Stimulated activated CD8-positive, alpha-beta memory T cell treated with anti-CD3 and anti-CD28 coated beads, Interleukin-7, amount 100 ng/mL, for 1 hour (primary cell): ENCODE results near the gene AUTS2.

Experiments used
- DNase-seq, 2 donors: peaks; one replicate each; pipeline ENCODE4 v3.0.0-alpha.2; 2020; ENCODE audit warnings: low read depth in 2 of 2

The AUTS2 gene

DNA sequence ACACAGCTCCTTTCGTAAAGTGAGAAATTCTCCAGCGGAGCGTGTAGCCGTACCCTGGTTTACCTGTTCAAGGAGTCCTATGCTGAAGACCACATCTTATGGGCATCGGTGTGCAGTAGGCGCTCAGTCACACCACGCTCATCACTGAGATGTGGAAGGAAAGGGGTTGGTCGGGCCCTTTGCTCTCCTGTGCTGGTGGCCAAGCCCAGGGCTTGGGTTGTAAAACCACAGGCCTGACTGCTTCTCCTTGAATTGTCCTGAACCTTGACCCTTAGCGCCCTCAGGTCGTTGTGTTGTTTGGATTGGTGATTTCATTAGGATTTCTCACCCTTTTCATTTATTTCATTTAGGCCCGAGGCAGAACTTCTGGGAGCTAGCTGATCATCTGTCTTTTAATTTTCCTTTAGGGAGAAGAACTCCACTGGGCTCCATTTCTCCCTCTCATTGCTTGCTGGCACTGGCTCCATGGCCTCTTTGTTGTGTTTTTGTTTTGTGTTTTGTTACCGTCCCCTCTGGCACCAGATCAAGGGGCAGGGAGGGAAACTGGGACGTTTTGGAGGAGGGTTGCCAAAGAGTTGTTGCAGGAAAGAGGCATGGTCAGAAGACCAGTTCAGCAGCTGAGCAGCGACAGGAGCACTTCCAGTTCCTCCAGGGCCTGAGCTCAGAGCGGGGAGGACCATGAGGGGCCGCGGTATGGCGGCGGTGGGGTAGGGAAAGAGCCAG, 1022.2 kb downstream of the AUTS2 start:
- DNase-seq: no peak

DNA sequence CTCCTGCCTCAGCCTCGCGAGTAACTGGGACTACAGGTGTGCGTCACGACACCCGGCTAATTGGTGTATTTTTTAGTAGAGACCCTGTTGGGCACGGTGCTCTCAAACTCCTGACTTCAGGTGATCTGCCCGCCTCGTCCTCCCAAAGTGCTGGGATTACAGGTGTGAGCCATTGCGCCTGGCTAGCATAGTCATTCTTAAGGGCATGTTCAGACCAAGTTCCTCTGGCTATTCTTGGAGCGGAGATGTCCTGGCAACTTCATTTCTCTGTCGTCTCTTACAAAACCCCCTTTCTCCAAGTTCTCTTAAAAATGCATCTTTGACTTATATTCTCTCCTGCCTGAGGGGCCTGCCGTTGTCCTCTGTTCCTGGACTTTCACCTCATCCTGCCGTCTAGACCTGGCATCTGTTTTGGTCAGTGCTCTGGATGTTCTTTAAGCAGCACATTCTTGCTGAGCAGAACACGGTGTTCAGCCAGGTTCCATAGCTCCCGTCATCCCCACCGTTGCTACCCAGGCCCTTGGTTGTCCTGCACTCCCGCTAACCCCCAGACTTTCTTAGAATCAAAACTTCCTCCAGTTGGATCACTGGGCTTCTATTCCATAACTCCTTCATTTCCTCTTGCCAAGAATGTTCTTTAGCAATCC, 1023.8 kb downstream of the AUTS2 start:
- DNase-seq: no peak

DNA sequence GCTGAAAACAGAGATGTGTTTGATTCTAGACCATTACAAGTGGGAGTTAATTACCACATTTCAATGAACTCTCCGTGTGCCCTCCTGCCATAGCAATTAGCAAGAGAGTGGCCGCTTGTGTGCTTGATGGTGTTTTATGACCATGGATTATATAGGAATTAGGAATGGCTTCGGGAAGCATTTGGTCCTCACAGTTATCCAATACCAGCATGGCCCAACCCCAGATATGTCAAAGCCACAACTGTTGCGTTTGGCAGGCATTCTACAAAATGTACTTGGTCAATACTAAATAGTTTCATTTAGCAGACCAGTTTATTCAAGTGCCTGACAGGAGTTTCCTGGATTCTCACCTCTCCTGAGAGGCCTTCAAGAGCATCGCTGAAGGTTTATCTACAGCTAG, 1024.7 kb downstream of the AUTS2 start:
- DNase-seq: no peak

DNA sequence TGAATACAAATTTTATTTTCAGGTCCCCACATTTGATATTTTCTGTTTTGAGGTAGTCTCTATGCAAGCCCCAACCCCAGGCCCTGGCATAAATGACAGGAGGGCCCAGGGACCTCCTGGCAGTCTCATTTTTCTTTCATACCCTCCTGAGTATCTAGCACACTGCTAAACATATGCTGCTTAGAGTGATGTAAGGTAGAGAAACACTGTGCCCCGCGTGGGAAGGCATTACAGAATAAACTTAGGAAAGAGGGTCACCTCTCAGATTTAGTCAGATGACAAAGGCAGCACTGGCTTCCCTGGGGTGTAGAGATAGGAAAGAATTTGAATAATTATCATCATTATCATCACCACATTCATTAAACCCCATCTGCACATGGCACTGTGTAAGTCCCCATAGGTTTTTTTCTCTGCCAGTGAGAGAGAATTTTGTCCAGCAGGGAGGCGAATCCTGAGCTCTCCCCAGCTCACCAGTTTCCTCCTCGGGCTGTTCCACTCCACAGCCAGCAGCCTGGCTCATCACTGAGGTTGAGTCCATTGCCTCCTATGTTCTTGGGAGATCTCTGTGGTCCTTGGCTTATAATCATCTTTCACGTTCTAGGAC, 1026.3 kb downstream of the AUTS2 start:
- no peak for DNase-seq

DNA sequence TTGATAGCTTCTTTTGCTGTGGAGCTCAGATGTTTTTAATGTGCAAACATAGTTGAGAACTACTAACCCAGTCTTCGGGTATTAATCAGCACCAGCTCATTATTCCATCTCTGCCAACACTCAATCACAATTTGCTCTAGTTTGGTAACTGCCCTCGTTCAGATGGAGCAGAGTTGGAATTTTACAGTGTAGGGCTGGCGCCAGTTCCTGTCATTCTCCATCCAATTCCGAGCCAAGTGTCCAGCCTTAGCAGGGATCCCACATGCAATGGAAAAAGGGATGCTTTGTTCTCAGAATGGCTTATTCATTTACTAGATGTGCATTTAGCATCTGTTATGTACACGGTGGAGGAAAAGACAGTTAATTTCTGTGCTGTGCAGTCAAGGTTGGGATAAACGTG, 1029.2 kb downstream of the AUTS2 start:
- DNase-seq: no peak

DNA sequence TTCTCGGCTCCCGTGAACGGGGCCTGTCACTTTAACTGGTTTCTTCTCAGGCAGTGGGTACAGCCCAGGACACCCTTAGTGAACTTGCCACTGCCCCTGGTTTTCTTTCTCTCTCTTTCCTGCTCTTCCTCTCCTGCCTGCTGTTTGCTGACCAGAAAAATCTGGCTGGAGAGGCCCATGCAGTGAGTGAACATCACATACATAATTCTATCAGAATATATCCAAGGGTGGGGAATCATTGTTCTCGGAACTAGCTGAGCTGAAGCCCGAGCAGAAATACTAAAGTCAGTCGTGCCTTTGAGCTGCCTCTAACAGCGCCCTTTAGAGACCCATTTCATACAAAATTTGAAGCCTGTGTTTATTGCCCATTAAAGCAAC, 1032.2 kb downstream of the AUTS2 start:
- no peak for DNase-seq

DNA sequence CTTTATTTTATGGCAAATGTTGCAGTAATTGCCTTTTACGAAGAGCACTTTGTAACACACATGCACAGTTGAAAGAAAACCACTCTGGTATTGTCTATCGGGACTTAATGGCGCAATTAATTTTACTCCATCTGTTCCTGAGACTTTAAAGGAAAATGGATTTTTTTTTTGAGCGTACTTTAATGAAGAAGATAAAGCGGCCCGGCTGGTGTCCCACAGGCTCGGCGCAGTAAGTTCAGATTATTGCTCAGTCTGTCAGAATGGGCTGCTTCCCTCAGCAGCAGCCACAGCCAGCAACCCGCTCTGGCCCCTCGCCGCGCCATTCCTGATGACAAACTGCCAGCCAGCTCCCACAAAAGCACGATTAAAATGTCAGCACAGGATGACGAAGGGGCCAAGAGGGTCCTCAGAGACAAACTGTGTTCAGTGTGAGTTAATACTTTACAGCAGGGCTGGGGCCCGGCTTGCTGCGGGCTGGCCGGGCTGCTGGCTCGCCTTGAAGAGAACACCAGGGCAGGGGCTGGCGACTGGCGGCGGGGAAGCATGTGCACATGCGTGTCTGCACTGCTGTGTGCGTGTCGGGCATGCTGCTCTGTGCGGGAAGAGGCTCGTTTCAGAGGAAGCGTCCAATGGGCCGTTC, 1032.7 kb downstream of the AUTS2 start:
- DNase-seq: no peak

DNA sequence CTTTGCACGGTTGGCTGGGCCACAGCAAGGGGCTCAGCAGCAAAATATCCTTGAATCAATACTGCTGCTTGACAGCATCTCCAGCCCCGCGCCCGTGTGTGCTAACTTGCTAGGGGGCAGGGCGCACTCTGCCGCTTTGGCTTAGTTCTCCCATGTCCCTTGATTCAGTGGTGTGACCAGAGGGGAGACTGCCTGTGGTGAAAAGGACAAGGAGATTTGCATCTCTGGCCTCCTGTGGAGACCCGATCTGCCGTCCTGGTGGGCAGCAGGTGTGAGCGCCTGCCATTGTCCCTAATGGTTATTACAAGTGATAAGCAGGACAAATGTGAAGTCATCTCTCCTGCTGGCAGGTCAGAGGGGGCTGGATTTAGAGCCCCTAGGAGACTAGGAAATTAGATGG, 1033.4 kb downstream of the AUTS2 start:
- DNase-seq: no peak

DNA sequence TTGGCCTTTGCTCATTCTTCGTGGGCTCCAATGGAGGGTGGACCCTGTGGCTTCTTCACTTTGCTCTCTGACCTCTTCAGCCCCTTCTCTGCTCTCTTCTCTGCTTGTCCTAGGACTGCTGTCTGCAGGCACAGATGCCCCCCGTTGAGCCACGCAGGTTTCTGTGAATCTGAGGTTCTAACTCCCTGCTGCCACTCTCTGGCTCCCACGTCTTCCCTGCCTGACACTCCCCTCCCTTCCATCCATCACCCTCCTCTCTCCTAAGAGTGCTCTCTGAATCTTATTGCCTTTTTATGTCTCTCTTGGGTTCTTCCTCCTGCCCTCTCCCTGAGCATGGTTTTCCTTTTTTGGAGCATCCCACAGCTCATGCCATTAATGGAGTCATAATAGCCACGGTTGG, 1034.1 kb downstream of the AUTS2 start:
- DNase-seq: no peak

DNA sequence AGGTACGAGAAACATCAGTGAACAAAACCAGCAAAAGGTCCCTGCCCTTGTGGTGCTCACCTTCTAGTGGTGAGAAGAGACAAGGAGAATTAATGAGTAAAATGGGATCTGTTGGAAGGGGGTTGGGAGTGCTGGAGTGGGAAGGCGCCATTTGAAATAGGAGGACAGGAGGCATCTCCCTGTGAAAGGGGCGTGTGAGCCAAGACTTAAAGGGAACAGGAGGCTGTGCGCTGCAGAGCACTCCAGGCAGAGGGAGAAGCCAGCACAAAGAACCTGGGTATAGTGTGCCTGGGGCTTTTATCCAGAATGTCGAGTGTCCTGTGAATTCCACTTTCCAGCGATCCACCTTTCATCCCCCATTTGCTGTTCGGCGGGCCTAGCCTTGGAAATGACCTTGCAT, 1035.8 kb downstream of the AUTS2 start:
- no peak for DNase-seq

DNA sequence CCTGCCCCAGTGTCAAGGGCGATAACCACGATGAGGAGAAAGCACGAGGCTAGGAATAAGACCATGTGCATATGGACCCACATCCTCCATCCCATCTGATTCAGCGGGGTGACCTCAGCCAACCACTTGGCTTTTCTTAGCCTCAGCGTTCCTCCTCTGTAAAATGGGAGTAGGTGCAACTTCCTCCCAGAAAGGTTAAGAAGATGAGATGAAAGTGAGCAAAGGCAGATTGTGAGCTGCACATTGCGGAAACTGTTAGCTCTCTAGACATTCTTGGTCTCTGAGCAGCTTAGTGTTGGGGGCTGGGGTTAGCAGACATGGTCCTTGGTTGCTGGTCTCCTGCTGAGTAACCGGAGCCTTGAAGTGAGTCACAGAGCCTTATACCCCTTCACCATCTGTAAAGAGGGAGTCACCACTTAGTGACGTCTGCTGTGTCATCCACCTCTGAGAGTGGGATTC, 1036.4 kb downstream of the AUTS2 start:
- DNase-seq: no peak

DNA sequence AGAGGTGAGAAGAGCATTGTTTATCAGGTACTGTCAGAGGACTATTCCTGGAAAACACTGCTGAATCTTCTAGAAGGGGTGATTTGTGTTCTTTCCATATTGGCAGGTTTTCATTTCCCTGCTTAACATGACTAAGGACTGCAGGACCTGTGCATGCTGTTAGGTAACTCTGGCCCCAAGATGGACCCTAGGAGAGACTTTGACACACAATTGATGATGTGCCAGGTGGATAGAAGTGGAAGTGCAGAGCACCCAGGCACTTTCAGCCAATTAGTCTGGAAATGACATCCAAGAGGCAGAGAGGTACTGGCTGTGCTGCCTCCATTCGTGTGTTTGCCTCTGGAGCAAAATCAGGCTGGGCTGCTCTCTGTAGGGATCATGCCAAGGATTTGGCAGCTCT, 1037.4 kb downstream of the AUTS2 start:
- no peak for DNase-seq

DNA sequence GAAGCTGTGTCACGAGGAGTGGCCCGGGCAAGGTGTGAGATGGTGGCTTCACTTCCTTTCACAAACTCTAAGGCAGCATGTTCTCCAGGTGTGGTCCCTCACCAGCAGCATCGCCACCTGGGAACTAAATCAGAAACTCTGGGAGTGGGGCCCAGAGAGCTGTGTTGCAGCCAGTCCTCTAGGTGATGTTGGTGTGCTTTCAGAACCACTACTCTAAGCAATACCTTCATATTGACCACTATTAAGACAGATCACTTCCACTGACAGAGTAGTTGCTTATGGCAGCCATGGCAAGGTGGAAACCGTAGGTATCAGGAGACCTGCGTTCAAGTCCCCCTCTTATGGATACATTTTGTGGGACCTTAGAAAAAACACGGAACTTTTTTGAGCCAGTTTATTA, 1037.9 kb downstream of the AUTS2 start:
- no peak for DNase-seq

DNA sequence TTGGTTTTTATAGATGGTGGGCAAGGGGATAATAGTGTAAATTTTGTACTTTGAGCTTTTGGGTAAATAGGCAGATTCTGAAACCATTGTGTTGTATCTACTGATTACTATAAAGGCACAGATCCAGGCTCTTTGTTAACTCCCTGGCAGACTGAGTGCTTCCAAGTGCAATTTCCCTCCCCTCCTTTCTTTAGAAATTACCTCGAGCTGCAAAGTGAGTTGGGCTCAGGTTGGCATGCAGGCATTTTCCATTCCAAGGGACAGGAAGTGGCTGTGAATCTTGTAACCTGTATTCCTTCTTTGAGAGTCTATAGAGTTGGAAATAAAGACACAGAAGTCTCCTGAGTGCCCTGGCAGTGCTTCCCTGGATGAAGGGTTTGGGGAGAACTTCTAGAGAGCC, 1039.5 kb downstream of the AUTS2 start:
- no peak for DNase-seq

DNA sequence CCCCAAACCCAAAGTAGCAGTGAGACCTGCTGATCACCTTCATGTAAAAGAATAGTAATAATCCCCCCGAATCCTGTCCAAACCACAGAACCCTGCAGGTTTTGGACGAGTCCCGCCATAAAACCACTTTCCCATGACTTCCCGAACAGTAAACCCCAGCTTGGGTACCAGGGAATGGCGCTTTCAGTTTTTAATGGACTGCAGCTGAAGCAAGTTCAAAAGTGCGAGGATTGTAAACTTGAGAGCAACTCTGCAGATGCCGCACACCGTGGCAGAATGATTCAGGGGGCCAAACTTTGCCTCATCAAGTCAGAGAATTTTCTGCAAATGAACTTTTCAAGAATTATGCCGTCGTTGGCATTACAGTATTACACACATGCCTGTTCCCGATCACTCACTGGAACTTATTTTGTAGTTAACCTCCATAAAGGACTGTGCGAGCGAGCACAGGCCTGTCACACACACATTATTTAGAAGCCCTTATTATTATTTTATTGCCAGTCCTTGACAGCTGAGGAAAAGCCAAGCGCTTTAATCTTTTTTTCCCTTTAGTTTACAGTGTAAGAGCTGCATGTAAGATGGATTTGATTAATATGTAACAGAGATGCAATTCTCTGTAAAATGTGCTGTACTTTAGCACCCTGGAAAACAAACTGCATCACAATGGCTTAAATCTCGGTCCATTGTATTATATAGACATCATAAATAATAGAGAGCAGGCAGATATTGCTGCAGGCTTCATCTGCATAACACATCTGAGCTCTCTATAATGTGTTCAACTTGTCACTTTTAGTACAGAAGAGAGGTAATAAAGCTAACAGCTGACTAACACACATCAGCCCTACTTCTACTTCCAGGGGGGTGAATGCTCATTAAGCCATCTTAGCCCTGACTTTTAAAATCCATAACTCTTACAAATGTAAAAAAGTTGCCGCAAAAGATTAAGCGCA, 1040.2 kb downstream of the AUTS2 start:
- DNase-seq: no peak

DNA sequence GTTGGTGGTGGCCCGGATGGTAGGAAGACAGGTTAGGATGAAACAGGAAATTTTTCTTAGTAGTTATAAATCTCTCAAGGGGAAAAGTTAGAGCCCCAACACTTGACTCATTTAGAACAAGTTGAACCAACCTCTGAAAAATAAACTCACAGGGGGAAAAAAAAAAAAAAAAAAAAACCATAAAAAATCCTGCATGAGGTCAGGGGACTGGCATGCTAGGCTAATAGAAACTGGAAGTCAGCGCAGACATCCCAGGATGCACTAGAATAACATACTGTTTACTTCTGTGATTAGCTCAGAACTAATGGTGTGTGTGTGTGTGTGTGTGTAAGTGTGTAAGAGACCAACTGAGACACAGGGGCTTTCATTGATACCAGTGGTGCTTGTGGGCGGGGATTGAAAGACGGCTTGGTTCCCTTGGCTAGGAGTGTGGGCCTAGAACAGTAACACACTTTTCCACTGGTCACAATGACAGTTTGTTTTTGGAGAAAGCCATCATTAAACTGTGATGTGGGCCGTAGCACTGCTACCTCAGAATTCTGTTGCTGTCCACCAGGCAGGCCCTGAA, 1042.1 kb downstream of the AUTS2 start:
- DNase-seq: no peak

DNA sequence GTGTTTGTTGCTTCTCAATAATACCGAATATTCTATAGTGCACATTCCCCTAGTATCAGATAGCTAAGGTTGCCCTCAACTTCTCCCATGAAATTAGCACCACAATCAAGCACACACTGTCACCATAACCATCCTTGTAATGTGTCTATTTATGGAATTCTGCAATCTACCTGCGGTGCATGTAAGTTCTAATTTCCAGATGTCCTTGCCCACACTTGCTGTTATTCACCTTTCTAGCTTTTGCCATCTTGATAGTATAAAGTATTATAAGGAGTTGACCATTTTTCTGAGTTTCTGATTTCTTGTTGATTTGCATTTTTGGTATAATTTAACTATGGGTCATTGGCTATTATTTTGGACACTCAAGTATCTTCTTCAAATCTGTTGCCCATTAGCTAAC, 1043.6 kb downstream of the AUTS2 start:
- no peak for DNase-seq

DNA sequence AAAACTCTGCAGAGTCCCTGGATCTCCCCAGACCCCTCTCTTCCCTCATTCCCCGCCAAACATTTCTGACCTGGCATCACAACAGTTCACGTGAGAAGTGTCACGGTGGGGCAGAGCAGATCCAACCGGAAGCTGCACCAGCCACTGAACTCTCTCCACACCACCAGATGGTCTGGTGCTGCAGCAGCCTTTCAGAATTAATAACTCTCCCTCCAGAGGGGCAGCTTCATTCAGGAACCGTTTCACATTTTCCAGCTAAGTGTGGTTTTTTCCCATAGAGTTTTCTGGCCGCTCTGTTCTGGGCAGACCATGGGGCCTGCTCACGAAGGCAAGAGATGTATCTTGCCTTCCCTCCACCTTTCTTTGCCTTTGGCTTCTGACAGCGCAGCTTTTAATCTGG, 1047.0 kb downstream of the AUTS2 start:
- DNase-seq: no peak

DNA sequence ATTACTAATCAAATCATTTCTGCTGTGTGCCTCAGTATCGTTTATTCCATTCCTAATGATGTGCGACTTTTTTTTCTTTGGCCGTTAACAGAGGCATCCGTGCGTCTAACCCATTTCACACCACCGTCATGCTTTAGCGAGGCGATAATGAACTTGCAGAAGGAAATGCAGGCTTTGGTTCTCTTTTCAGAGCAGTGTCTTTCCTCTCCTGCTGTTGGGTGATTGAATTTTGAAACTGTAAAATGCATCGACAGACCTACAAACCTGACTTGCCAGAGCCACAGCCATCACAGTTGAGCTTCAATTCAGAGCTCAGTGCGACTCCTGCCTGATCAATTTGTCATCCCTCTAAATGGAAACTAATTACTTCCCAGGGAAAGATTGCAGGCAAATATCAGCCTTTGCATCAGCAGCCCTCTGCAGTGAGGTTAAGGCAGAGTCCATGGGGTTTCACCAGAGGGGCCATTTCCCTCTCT, 1047.6 kb downstream of the AUTS2 start:
- no peak for DNase-seq

DNA sequence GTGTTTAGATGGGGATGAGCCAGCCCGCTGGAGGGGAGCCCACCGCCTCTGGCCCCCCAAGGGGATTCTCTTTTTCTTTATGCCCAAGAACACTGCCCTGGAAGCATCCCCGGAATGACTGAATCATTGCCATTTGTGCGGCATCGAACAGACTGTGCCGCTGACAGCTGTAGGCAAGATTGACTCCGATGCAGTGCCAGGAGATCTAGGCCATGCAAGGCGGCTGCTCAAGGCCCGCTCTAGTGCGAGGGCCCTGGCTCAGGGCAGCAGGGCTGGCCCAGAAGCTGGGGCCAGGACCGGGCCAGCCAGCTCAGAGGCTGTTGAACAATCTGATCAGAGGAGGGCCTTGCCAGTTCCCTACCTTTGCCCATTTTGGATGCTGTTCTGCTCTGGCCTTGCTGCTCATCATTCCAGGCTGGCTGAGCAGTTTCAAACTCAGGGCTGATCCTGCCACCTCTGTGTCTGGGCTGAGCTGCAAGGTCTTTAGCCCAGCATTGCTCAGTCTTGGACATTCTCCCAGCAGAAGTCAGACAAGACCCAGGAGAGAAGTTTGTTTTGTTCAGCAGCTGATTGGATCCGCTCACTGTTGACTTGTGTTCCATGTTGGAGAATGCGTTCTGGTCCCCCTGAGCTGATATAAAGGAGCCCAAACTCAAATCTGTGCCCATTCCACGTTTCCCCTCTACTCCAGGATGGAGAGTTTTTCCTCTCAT, 1048.4 kb downstream of the AUTS2 start:
- DNase-seq: no peak
